Ascending aorta (tissue), 2 donors: ENCODE data around the gene HMG20A. TPM values are rescaled to one million over a fixed set of nuclear protein-coding genes. Genes with fewer than 3 reads are reported as not detected.
A peak's percentile ranks its signal among the peaks of the same experiment; 100 is the strongest.

Experiments
- DNase-seq, 2 donors: peaks; one replicate each; pipeline ENCODE4 v3.0.0-alpha.2; 2019; ENCODE audit warnings: low spot score in 2 of 2
- H3K27ac ChIP-seq, 2 donors: fragments of 200-600 bp; sonication (generic); one replicate each; pipeline ENCODE4 v1.5.1; 2016 to 2017; ENCODE audit warnings: mild to moderate bottlenecking in 1 of 2
- H3K27me3 ChIP-seq: fragments of 200-600 bp; sonication (generic); one replicate; pipeline ENCODE4 v1.5.1; 2017
- H3K36me3 ChIP-seq, 2 donors: fragments of 200-600 bp; sonication (generic); one replicate each; pipeline ENCODE4 v1.5.1; 2016
- H3K4me1 ChIP-seq, 2 donors: fragments of 200-600 bp; sonication (generic); one replicate each; pipeline ENCODE4 v1.5.1; 2016 to 2017; ENCODE audit warnings: mild to moderate bottlenecking in 1 of 2
- H3K4me3 ChIP-seq, 2 donors: fragments of 200-600 bp; sonication (generic); one replicate each; pipeline ENCODE4 v1.5.1; 2016 to 2017; ENCODE audit warnings: mild to moderate bottlenecking in 1 of 2
- H3K9me3 ChIP-seq, 2 donors: fragments of 200-600 bp; sonication (generic); one replicate each; pipeline ENCODE4 v1.5.1; 2016
- intact Hi-C: fragments of 100-400 bp; cut with DNase I; formaldehyde crosslinking; loops from one replicate; pipeline ENCODE4 v1.15.1; 2023
- total RNA-seq: library from RNA; depleted of rRNA; stranded (reverse); fragments of >200 nt; gene quantifications from one replicate; pipeline ENCODE4 v1.1.0, GENCODE V29; 2016
- TF ChIP-seq, protein P1 (sequence below), 3 experiments: fragments of 200-600 bp in 2 of 3; fragments of 450-650 bp in 1 of 3; sonication (generic) in 2 of 3; IDR thresholded peaks; one replicate each; pipeline ENCODE4 v1.5.1; 2016 to 2019; ENCODE audit warnings: antibody characterized with exemption in 3 of 3, mild to moderate bottlenecking in 1 of 3, moderate library complexity in 1 of 3

The HMG20A gene
- total RNA-seq, 1 donor from 2014 or later: 17.7 TPM

- TF ChIP-seq, protein P1, sequence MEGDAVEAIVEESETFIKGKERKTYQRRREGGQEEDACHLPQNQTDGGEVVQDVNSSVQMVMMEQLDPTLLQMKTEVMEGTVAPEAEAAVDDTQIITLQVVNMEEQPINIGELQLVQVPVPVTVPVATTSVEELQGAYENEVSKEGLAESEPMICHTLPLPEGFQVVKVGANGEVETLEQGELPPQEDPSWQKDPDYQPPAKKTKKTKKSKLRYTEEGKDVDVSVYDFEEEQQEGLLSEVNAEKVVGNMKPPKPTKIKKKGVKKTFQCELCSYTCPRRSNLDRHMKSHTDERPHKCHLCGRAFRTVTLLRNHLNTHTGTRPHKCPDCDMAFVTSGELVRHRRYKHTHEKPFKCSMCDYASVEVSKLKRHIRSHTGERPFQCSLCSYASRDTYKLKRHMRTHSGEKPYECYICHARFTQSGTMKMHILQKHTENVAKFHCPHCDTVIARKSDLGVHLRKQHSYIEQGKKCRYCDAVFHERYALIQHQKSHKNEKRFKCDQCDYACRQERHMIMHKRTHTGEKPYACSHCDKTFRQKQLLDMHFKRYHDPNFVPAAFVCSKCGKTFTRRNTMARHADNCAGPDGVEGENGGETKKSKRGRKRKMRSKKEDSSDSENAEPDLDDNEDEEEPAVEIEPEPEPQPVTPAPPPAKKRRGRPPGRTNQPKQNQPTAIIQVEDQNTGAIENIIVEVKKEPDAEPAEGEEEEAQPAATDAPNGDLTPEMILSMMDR (IDR thresholded peaks at IDR 0.05): no peak
- no peak overlapping the region for H3K27ac ChIP-seq
- H3K36me3 ChIP-seq: no peaks in the 10 kb centered on the region
- DNase-seq: no peak
- intact Hi-C loops: no loop called here
- no peak overlapping the region for H3K4me3 ChIP-seq
- no peaks in the 10 kb centered on the region for H3K27me3 ChIP-seq
- no peaks in the 10 kb centered on the region for H3K9me3 ChIP-seq
- peaks cover 13 to 18% of the 10 kb centered on the region in 2 donors for H3K4me1 ChIP-seq
Measured at GRCh38 chr15:77503764-77504163, 83.1 kb downstream of the HMG20A start.

- TF ChIP-seq, protein P1 (IDR thresholded peaks at IDR 0.05): no peak
- Histone ChIP-seq H3K4me1 (peaks cover 15 to 23% of the 10 kb centered on the region in 2 donors), H3K27ac (no peak overlapping the region)
Measured at GRCh38 chr15:77504306-77504705, 83.6 kb downstream of the HMG20A start.

DNA sequence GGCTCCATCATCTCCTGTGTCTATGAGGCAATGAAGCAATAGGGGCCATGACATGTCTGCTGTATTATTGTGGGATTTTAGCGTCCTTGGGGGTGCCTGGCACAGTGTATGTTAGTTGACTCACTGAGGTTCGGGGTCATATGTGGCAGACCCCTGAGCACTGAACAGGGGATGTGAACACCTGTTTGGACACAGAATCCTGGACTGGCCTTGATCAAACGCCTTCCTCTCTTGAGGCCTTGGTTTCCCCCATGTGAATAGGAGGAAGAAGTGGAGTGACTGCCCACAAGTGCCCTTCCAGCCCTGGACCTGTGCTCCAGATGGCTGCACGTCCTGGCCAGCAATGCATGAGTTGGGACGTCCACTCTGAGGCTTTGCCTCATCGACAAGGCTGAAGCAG is 84.2 kb downstream of the HMG20A start:
- Histone ChIP-seq H3K9me3 (no peaks in the 10 kb centered on the region), H3K4me1 (peaks cover 15 to 24% of the 10 kb centered on the region in 2 donors), H3K27ac (no peak overlapping the region), H3K27me3 (no peaks in the 10 kb centered on the region), H3K36me3 (no peaks in the 10 kb centered on the region), H3K4me3 (no peak overlapping the region)
- DNase-seq: no peak
- TF ChIP-seq, protein P1 (IDR thresholded peaks at IDR 0.05): no peak
- intact Hi-C loops: no loop called here

More at GRCh38 chr15:77504306-77504705, 83.6 kb downstream of the HMG20A start:
- Histone ChIP-seq H3K36me3 (no peaks in the 10 kb centered on the region), H3K9me3 (no peaks in the 10 kb centered on the region), H3K27me3 (no peaks in the 10 kb centered on the region), H3K4me3 (no peak overlapping the region)
- intact Hi-C loops: no loop called here
- DNase-seq: no peak

GRCh38 chr15:77505556-77505955 is 84.9 kb downstream of the HMG20A start:
- TF ChIP-seq, protein P1 (IDR thresholded peaks at IDR 0.05): no peak
- H3K27me3 ChIP-seq: no peaks in the 10 kb centered on the region
- H3K4me3 ChIP-seq: no peak overlapping the region
- intact Hi-C loops: no loop called here
- no peaks in the 10 kb centered on the region for H3K9me3 ChIP-seq
- H3K36me3 ChIP-seq: no peaks in the 10 kb centered on the region
- DNase-seq: no peak
- peaks cover 15 to 24% of the 10 kb centered on the region in 2 donors for H3K4me1 ChIP-seq
- H3K27ac ChIP-seq: no peak overlapping the region

DNA sequence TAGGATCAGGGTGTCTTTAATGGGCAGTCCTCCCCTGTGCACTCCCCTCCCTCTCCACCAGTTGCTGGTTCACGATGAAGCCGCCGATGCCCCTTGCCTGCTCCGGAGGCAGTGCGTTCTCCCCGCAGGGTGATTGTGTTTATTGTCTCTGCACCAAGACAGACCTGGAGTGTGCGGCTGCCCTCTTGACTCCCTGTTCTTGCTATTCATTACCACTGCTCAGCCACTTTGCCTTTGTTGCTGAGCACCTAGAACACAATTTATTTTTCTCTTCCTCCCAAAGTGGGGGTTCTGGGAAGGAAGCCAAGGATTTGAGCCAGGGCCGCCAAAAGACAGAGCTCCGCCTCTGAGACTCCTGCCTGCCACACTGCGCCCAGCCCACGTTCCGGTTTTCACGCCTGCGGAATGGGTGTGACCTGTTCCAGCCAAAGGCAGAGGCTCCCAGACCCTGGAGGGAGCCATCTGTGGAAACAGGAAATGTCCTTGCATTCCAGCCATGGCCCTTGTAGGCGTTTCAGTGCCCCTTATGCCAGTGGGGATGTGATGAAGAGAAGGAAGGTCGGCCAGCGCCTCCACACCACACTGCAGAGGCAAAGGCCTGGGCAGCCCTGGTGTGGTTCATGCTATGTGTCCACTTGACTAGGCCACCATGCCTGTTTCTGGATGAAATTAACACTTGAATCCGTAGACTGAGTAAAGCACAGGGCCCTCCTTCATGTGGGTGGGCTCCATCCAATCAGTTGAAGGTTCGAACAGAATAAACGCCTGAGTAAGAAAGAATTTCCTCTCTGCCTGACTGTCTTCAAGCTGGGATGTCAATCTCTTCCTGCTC is 85.8 kb downstream of the HMG20A start:
- H3K9me3 ChIP-seq: no peaks in the 10 kb centered on the region
- intact Hi-C loops: no loop called here
- no peaks in the 10 kb centered on the region for H3K36me3 ChIP-seq
- H3K4me1 ChIP-seq: peaks cover 15 to 24% of the 10 kb centered on the region in 2 donors
- no peak for DNase-seq
- H3K27me3 ChIP-seq: no peaks in the 10 kb centered on the region
- no peak overlapping the region for H3K4me3 ChIP-seq
- H3K27ac ChIP-seq: peak overlapping the region in 1 of 2 donors; percentile 66
- TF ChIP-seq, protein P1 (IDR thresholded peaks at IDR 0.05): no peak
